ENCODE results near the gene DAZAP2. TPM values are rescaled to one million over a fixed set of nuclear protein-coding genes. Genes with fewer than 3 reads are reported as not detected.
"Not testable (repeated sequence)": the region's sequence is repeated elsewhere in the genome, so short reads cannot be mapped to it uniquely, and the experiment has no call there.

The DAZAP2 gene
- total RNA-seq, 1 donor from 2014 or later, result 77.9 TPM

- peaks cover 9% of the 10 kb centered on the region for H3K36me3 Mint-ChIP-seq (ENCODE audit: low read depth)
- no peaks in the 10 kb centered on the region for H3K27me3 Mint-ChIP-seq (ENCODE audit: low read depth)
- peaks cover 9% of the 10 kb centered on the region for H3K4me1 Mint-ChIP-seq (ENCODE audit: low read depth)
- no peaks in the 10 kb centered on the region for H3K9me3 Mint-ChIP-seq (ENCODE audit: low read depth)
- DNase-seq (ENCODE audit: low spot score), result no peak
- TF ChIP-seq CTCF (IDR thresholded peaks at IDR 0.05), result no peak
- H3K4me3 Mint-ChIP-seq (ENCODE audit: unreplicated experiment), result no peak overlapping the region
- H3K27ac Mint-ChIP-seq (ENCODE audit: unreplicated experiment), result peak overlapping the region; percentile 46
Observed at GRCh38 chr12:51247523-51248206, 9.0 kb downstream of the DAZAP2 start.

- DNase-seq (ENCODE audit: low spot score), result no peak
- no peaks in the 10 kb centered on the region for H3K36me3 Mint-ChIP-seq (ENCODE audit: low read depth)
- no peaks in the 10 kb centered on the region for H3K27me3 Mint-ChIP-seq (ENCODE audit: low read depth)
- H3K27ac Mint-ChIP-seq (ENCODE audit: unreplicated experiment), result no peak overlapping the region
- no peaks in the 10 kb centered on the region for H3K9me3 Mint-ChIP-seq (ENCODE audit: low read depth)
- no peaks in the 10 kb centered on the region for H3K4me1 Mint-ChIP-seq (ENCODE audit: low read depth)
- TF ChIP-seq CTCF (IDR thresholded peaks at IDR 0.05), result no peak
- no peak overlapping the region for H3K4me3 Mint-ChIP-seq (ENCODE audit: unreplicated experiment)
Observed at GRCh38 chr12:51253276-51253675, 14.7 kb downstream of the DAZAP2 start.

GRCh38 chr12:51254536-51254935 lies 15.9 kb downstream of the DAZAP2 start:
- Mint-ChIP-seq H3K27me3 (ENCODE audit: low read depth) (no peaks in the 10 kb centered on the region), H3K9me3 (ENCODE audit: low read depth) (no peaks in the 10 kb centered on the region), H3K36me3 (ENCODE audit: low read depth) (no peaks in the 10 kb centered on the region), H3K4me1 (ENCODE audit: low read depth) (no peaks in the 10 kb centered on the region), H3K4me3 (ENCODE audit: unreplicated experiment) (no peak overlapping the region), H3K27ac (ENCODE audit: unreplicated experiment) (no peak overlapping the region)
- no peak for TF ChIP-seq CTCF (IDR thresholded peaks at IDR 0.05)
- DNase-seq (ENCODE audit: low spot score), result peak; percentile 26

GRCh38 chr12:51259600-51259999 lies 21.0 kb downstream of the DAZAP2 start:
- not testable (repeated sequence) for H3K4me3 Mint-ChIP-seq (ENCODE audit: unreplicated experiment); H3K36me3 Mint-ChIP-seq (ENCODE audit: low read depth); H3K27me3 Mint-ChIP-seq (ENCODE audit: low read depth); DNase-seq (ENCODE audit: low spot score); H3K27ac Mint-ChIP-seq (ENCODE audit: unreplicated experiment); H3K9me3 Mint-ChIP-seq (ENCODE audit: low read depth); H3K4me1 Mint-ChIP-seq (ENCODE audit: low read depth)

- Mint-ChIP-seq H3K27ac (ENCODE audit: unreplicated experiment) (no peak overlapping the region), H3K4me1 (ENCODE audit: low read depth) (no peaks in the 10 kb centered on the region), H3K36me3 (ENCODE audit: low read depth) (no peaks in the 10 kb centered on the region), H3K9me3 (ENCODE audit: low read depth) (no peaks in the 10 kb centered on the region), H3K27me3 (ENCODE audit: low read depth) (no peaks in the 10 kb centered on the region), H3K4me3 (ENCODE audit: unreplicated experiment) (no peak overlapping the region)
- peak; percentile 69 for TF ChIP-seq CTCF (IDR thresholded peaks at IDR 0.05)
- peak; percentile 46 for DNase-seq (ENCODE audit: low spot score)
Observed at GRCh38 chr12:51262758-51263177, 24.1 kb downstream of the DAZAP2 start.

- no peaks in the 10 kb centered on the region for H3K27me3 Mint-ChIP-seq (ENCODE audit: low read depth)
- H3K4me1 Mint-ChIP-seq (ENCODE audit: low read depth), result no peaks in the 10 kb centered on the region
- no peak overlapping the region for H3K27ac Mint-ChIP-seq (ENCODE audit: unreplicated experiment)
- H3K4me3 Mint-ChIP-seq (ENCODE audit: unreplicated experiment), result no peak overlapping the region
- no peaks in the 10 kb centered on the region for H3K9me3 Mint-ChIP-seq (ENCODE audit: low read depth)
- no peak for TF ChIP-seq CTCF (IDR thresholded peaks at IDR 0.05)
- no peak for DNase-seq (ENCODE audit: low spot score)
- H3K36me3 Mint-ChIP-seq (ENCODE audit: low read depth), result no peaks in the 10 kb centered on the region
Observed at GRCh38 chr12:51263341-51263740, 24.7 kb downstream of the DAZAP2 start.

Measured in chondrocyte (in vitro differentiated cells).